GM11168 (cell line): ENCODE measurements around the gene CASTOR1.

Source experiments
- in situ Hi-C: fragments of 300-500 bp; cut with MboI; formaldehyde crosslinking; loops from one replicate; pipeline ENCODE4 v1.12.0; 2022; ENCODE audit warnings: low sequenced_read_pairs; ENCODE audit not compliant: unreplicated experiment

The CASTOR1 gene

GRCh38 chr22:30268331-30268730, 21.0 kb downstream of the CASTOR1 start:
- in situ Hi-C loops, result loop anchor here (10.0 kb wide), 1 partner anchor 164 kb away; no protein-coding TSS in a partner anchor

GRCh38 chr22:30267382-30268302, 21.7 kb downstream of the CASTOR1 start:
- in situ Hi-C loops, result loop anchor here (10.0 kb wide), 1 partner anchor 163 kb away; no protein-coding TSS in a partner anchor

GRCh38 chr22:30266445-30267381, 22.6 kb downstream of the CASTOR1 start, which contains the start of gene OSM:
Gene OSM (minus strand): TSS chr22:30266851. CDS start chr22:30266799, 52 bp downstream.
- in situ Hi-C loops, result loop anchor here (10.0 kb wide), 1 partner anchor 162 kb away; no protein-coding TSS in a partner anchor

GRCh38 chr22:30265823-30266444, 23.4 kb downstream of the CASTOR1 start:
- in situ Hi-C loops, result loop anchor here (10.0 kb wide), 1 partner anchor 161 kb away; no protein-coding TSS in a partner anchor

GRCh38 chr22:30265131-30265720, 24.1 kb downstream of the CASTOR1 start:
- in situ Hi-C loops, result loop anchor here (10.0 kb wide), 1 partner anchor 160 kb away; no protein-coding TSS in a partner anchor

GRCh38 chr22:30263883-30264282, 25.4 kb downstream of the CASTOR1 start:
- in situ Hi-C loops, result loop anchor here (10.0 kb wide), 1 partner anchor 159 kb away; no protein-coding TSS in a partner anchor

GRCh38 chr22:30262917-30263741, 26.2 kb downstream of the CASTOR1 start:
- in situ Hi-C loops, result loop anchor here (10.0 kb wide), 1 partner anchor 158 kb away; no protein-coding TSS in a partner anchor

- in situ Hi-C loops, result loop anchor here (10.0 kb wide), 1 partner anchor 157 kb away; no protein-coding TSS in a partner anchor
These were observed 27.2 kb downstream of the CASTOR1 start for GRCh38 chr22:30262112-30262511.

GRCh38 chr22:30261134-30261533, 28.2 kb downstream of the CASTOR1 start:
- in situ Hi-C loops, result loop anchor here (10.0 kb wide), 1 partner anchor 156 kb away; no protein-coding TSS in a partner anchor

GRCh38 chr22:30260682-30261081, 28.6 kb downstream of the CASTOR1 start:
- in situ Hi-C loops, result loop anchor here (10.0 kb wide), 1 partner anchor 156 kb away; no protein-coding TSS in a partner anchor

GRCh38 chr22:30260276-30260675, 29.0 kb downstream of the CASTOR1 start:
- in situ Hi-C loops, result loop anchor here (10.0 kb wide), 1 partner anchor 155 kb away; no protein-coding TSS in a partner anchor

GRCh38 chr22:30254314-30254713, 35.0 kb downstream of the CASTOR1 start:
- in situ Hi-C loops, result no loop called here

- in situ Hi-C loops, result no loop called here
These were observed 36.0 kb downstream of the CASTOR1 start for GRCh38 chr22:30253205-30253852.

GRCh38 chr22:30252411-30253204, 36.7 kb downstream of the CASTOR1 start:
- in situ Hi-C loops, result no loop called here

- in situ Hi-C loops, result no loop called here
These were observed 37.6 kb downstream of the CASTOR1 start for GRCh38 chr22:30251711-30252110.

- in situ Hi-C loops, result no loop called here
These were observed 38.5 kb downstream of the CASTOR1 start for GRCh38 chr22:30250661-30251267.
